ENCODE measurements around the gene PGP. TPM values are rescaled to one million over a fixed set of nuclear protein-coding genes. Genes with fewer than 3 reads are reported as not detected.

Gene PGP
- total RNA-seq, 1 donor from 2014 or later: 30.6 TPM

GRCh38 chr16:2186064-2186463 lies 28.6 kb downstream of the PGP start:
- Mint-ChIP-seq H3K36me3 (ENCODE audit: insufficient read depth) (peaks cover 2% of the 10 kb centered on the region), H3K4me1 (ENCODE audit: low read depth) (no peaks in the 10 kb centered on the region), H3K9me3 (ENCODE audit: low read depth) (no peaks in the 10 kb centered on the region), H3K27ac (no peak overlapping the region), H3K4me3 (ENCODE audit: low read depth) (no peak overlapping the region), H3K27me3 (no peaks in the 10 kb centered on the region)
- TF ChIP-seq CTCF (IDR thresholded peaks at IDR 0.05; ENCODE audit: unreplicated experiment): no peak
- no peak for DNase-seq (ENCODE audit: low spot score, unreplicated experiment)

GRCh38 chr16:2184962-2185361 lies 29.7 kb downstream of the PGP start:
- no peak overlapping the region for H3K27ac Mint-ChIP-seq
- H3K27me3 Mint-ChIP-seq: no peaks in the 10 kb centered on the region
- H3K36me3 Mint-ChIP-seq (ENCODE audit: insufficient read depth): peaks cover 2% of the 10 kb centered on the region
- no peak for TF ChIP-seq CTCF (IDR thresholded peaks at IDR 0.05; ENCODE audit: unreplicated experiment)
- no peaks in the 10 kb centered on the region for H3K4me1 Mint-ChIP-seq (ENCODE audit: low read depth)
- H3K9me3 Mint-ChIP-seq (ENCODE audit: low read depth): no peaks in the 10 kb centered on the region
- no peak for DNase-seq (ENCODE audit: low spot score, unreplicated experiment)
- H3K4me3 Mint-ChIP-seq (ENCODE audit: low read depth): no peak overlapping the region

DNA sequence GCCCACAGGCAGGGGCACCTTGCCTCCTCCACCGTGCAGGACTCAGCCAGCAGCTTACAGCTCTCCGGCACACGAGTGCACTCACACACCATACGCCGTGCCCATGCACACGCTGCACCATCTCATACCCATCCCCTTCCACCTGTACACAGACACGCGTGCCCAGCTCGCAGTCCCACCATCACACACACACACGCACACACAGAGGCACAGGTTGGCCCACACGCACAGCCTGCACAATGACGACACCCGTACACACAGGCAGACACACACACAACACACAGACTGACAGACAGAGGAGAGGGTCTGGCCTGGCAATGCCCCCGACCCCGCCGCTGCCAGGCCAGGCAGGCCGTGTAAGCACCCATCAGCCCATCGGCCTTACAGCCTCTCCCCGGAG lies 30.3 kb downstream of the PGP start:
- H3K9me3 Mint-ChIP-seq (ENCODE audit: low read depth): no peaks in the 10 kb centered on the region

DNA sequence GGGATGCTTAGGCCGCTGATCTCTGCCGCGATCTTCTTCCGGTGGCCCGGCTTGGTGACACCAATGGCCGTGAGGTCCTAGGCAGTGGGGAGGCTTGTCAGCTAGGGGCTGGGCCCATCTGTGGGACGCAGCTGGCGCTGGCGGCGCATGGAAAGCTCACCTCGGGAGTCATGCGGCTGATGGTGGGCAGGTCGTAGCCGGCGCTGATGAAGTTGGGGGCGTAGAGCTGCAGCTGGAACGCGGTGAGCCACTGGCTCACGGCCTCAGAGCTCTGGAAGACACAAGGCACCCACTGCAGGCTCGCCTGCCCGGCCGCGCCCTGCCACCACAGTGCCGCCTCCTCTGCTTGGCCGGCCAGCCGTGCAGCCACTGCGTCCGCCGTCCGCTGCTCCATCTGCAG lies 31.0 kb downstream of the PGP start:
- no peak for DNase-seq (ENCODE audit: low spot score, unreplicated experiment)
- no peak overlapping the region for H3K4me3 Mint-ChIP-seq (ENCODE audit: low read depth)
- TF ChIP-seq CTCF (IDR thresholded peaks at IDR 0.05; ENCODE audit: unreplicated experiment): no peak
- H3K4me1 Mint-ChIP-seq (ENCODE audit: low read depth): no peaks in the 10 kb centered on the region
- no peak overlapping the region for H3K27ac Mint-ChIP-seq
- H3K27me3 Mint-ChIP-seq: no peaks in the 10 kb centered on the region
- H3K9me3 Mint-ChIP-seq (ENCODE audit: low read depth): no peaks in the 10 kb centered on the region
- H3K36me3 Mint-ChIP-seq (ENCODE audit: insufficient read depth): peaks cover 2% of the 10 kb centered on the region

More for the DNA sequence above, 30.3 kb downstream of the PGP start:
- Mint-ChIP-seq H3K27me3 (no peaks in the 10 kb centered on the region), H3K36me3 (ENCODE audit: insufficient read depth) (peaks cover 2% of the 10 kb centered on the region), H3K4me3 (ENCODE audit: low read depth) (no peak overlapping the region), H3K27ac (no peak overlapping the region), H3K4me1 (ENCODE audit: low read depth) (no peaks in the 10 kb centered on the region)
- no peak for DNase-seq (ENCODE audit: low spot score, unreplicated experiment)
- TF ChIP-seq CTCF (IDR thresholded peaks at IDR 0.05; ENCODE audit: unreplicated experiment): no peak

DNA sequence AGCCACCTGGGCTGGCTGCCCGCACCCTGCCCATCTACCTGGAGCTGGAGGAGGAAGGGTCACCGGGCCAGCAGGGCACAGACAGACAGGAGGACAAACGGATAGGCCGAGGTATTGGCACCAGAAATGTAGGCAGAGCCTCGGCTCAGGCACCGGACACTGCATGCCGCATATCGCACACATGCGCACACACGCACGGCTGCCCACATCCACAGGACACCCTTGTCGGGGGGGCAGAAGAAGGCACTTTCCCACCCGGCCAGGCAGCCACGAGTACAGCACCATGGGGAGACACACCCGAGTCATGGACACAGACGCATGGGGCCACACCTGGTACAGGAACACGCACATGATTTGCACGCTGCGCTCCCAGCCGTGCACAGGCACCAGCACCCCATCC lies 32.7 kb downstream of the PGP start:
- Mint-ChIP-seq H3K27me3 (no peaks in the 10 kb centered on the region), H3K9me3 (ENCODE audit: low read depth) (no peaks in the 10 kb centered on the region), H3K36me3 (ENCODE audit: insufficient read depth) (peaks cover 5% of the 10 kb centered on the region), H3K4me3 (ENCODE audit: low read depth) (no peak overlapping the region), H3K27ac (no peak overlapping the region), H3K4me1 (ENCODE audit: low read depth) (no peaks in the 10 kb centered on the region)
- DNase-seq (ENCODE audit: low spot score, unreplicated experiment): no peak
- no peak for TF ChIP-seq CTCF (IDR thresholded peaks at IDR 0.05; ENCODE audit: unreplicated experiment)

All from progenitor cell of endocrine pancreas (in vitro differentiated cells).